ENCODE results near the gene GCN1. TPM values are rescaled to one million over a fixed set of nuclear protein-coding genes. Genes with fewer than 3 reads are reported as not detected.

Gene GCN1
- total RNA-seq, 4 donors from 2014 or later: 50.5 to 106 (median 64.3) TPM

DNA sequence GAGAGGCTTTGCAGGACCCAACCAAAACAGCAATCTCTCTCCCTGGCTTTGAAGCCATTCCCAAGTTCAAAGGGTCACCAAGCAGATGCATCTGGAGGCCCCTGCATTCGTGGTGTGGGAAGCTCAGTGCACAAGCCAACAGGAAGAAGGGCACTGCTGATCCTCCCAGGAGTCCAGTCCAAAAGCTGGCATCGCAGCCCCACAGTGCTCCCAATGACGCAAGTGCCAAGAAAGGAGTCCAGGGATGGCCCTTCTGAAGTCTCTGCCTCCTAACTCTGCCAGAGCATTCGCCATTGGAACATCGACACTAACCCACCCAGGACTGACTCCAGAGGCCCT lies 45.9 kb upstream of the GCN1 start:
- no peak overlapping the region for H3K4me3 ChIP-seq
- peak overlapping the region; percentile 39 to 44 for H3K27ac ChIP-seq

DNA sequence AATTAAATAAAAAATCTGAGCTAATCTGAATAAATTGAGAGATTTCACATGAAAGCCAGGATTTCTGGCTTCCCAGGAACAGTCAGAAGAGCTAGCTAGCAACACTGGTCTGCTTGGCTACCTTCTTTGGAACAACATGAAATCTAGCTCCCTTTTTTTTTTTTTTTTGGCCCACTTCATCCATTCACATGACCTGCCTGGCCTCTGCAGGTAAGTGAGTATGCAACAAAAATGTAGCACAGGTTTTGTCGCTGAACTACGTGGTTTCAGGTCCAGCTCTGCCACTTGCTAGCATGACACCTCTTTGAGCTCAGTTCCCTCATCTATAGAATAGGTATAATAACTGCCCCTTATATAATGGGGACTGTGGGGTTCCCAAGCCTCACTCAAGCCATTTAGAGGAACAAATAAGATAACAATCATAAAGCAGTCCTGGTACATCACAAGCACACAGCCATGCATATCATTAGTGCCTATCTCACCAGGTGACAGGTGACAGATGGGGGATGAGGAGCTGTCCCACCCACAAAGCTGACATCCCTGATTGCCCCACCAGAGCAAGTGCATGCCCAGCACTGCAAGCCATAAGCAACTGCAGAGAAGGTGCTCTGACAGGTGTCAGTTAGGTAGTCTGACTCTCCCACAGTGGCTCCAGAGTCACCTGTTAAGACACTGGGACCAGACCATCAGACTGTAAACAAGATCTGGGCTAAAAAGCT lies 45.4 kb upstream of the GCN1 start:
- Histone ChIP-seq H3K9me3 (no peaks in the 10 kb centered on the region), H3K36me3 (no peaks in the 10 kb centered on the region), H3K27ac (peak overlapping the region in 1 of 2 donors; percentile 68), H3K4me3 (no peak overlapping the region), H3K27me3 (no peaks in the 10 kb centered on the region), H3K4me1 (peaks cover 10 to 19% of the 10 kb centered on the region in 2 donors)
- TF ChIP-seq, protein P1, sequence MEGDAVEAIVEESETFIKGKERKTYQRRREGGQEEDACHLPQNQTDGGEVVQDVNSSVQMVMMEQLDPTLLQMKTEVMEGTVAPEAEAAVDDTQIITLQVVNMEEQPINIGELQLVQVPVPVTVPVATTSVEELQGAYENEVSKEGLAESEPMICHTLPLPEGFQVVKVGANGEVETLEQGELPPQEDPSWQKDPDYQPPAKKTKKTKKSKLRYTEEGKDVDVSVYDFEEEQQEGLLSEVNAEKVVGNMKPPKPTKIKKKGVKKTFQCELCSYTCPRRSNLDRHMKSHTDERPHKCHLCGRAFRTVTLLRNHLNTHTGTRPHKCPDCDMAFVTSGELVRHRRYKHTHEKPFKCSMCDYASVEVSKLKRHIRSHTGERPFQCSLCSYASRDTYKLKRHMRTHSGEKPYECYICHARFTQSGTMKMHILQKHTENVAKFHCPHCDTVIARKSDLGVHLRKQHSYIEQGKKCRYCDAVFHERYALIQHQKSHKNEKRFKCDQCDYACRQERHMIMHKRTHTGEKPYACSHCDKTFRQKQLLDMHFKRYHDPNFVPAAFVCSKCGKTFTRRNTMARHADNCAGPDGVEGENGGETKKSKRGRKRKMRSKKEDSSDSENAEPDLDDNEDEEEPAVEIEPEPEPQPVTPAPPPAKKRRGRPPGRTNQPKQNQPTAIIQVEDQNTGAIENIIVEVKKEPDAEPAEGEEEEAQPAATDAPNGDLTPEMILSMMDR (IDR thresholded peaks at IDR 0.05): no peak
- no peak for TF ChIP-seq POLR2A (IDR thresholded peaks at IDR 0.05)
- intact Hi-C loops (cut with DNase I; ENCODE audit: low total_unique reads): no loop called here
- no peak for DNase-seq

More for the DNA sequence above, 45.9 kb upstream of the GCN1 start:
- DNase-seq: no peak
- Histone ChIP-seq H3K4me1 (peaks cover 5 to 15% of the 10 kb centered on the region in 2 donors), H3K9me3 (no peaks in the 10 kb centered on the region), H3K27me3 (no peaks in the 10 kb centered on the region), H3K36me3 (no peaks in the 10 kb centered on the region)
- intact Hi-C loops (cut with DNase I; ENCODE audit: low total_unique reads): no loop called here
- no peak for TF ChIP-seq POLR2A (IDR thresholded peaks at IDR 0.05)
- TF ChIP-seq, protein P1 (IDR thresholded peaks at IDR 0.05): no peak

DNA sequence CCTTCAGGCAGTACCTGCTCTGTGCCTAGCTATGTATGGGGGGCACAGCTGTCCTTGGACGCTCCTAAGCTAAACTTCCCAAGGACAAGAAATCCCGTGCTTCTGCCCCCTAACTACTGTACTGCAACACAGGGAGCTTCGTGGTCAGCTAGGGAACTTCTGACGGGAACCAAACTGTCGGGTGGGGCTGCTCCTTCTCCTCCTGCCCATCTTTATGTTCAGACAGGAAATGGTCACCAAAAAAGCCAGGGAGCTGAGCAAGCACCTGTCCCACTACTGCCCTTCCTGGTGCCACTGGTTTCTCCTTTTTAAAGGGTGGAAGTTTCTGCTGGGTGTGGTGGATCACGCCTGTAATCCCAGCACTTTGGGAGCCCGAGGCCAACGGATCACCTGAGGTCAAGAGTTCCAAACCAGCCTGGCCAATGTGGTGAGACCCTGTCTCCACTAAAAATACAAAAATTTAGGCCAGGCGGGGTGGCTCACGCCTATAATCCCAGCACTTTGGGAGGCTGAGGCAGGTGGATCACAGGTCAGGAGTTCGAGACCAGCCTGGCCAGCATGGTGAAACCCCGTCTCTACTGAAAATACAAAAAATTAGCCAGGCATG lies 44.4 kb upstream of the GCN1 start:
- DNase-seq: no peak
- H3K4me1 ChIP-seq: peaks cover 19 to 28% of the 10 kb centered on the region in 2 donors
- H3K4me3 ChIP-seq: no peak overlapping the region
- TF ChIP-seq POLR2A (IDR thresholded peaks at IDR 0.05): no peak
- TF ChIP-seq, protein P1 (IDR thresholded peaks at IDR 0.05): no peak
- H3K27me3 ChIP-seq: no peaks in the 10 kb centered on the region
- intact Hi-C loops (cut with DNase I; ENCODE audit: low total_unique reads): no loop called here
- H3K36me3 ChIP-seq: no peaks in the 10 kb centered on the region
- peak overlapping the region in 1 of 2 donors; percentile 68 for H3K27ac ChIP-seq
- no peaks in the 10 kb centered on the region for H3K9me3 ChIP-seq

DNA sequence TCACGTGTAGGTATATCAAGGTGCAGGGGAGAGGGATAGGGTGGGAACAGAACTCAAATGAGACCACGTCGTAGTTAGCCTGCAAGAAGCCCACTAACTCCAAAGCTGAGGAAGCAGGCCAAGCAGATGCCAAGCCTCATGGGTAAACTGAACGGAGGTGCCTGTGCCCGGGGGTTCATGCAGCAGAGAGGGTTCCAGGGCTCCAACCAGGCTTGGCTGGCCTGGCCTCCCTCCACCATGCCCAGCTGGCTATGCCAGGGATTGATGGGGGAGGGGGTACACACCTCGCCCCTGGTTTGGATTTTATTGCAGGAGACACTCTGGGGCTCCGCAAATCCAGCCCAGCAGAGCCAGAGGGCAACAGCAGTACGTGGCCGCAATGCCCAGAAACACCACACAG lies 43.7 kb upstream of the GCN1 start:
- Histone ChIP-seq H3K4me3 (no peak overlapping the region), H3K4me1 (peaks cover 19 to 29% of the 10 kb centered on the region in 2 donors), H3K36me3 (no peaks in the 10 kb centered on the region), H3K9me3 (no peaks in the 10 kb centered on the region), H3K27ac (peak overlapping the region; percentile 68 to 93), H3K27me3 (no peaks in the 10 kb centered on the region)
- no peak for TF ChIP-seq POLR2A (IDR thresholded peaks at IDR 0.05)
- TF ChIP-seq, protein P1 (IDR thresholded peaks at IDR 0.05): no peak
- no peak for DNase-seq
- intact Hi-C loops (cut with DNase I; ENCODE audit: low total_unique reads): no loop called here
